Measurements from ENCODE around the gene CYSRT1. TPM values are rescaled to one million over a fixed set of nuclear protein-coding genes. Genes with fewer than 3 reads are reported as not detected.
A peak's percentile ranks its signal among the peaks of the same experiment; 100 is the strongest.

Gene CYSRT1
- total and polyA plus RNA-seq, 2 donors (not counting 3 experiments of a cell fraction or from before 2014, with no cell fraction given) = 0.44 to 1.1 TPM

GRCh38 chr9:137214620-137215019 is 10.4 kb upstream of the CYSRT1 start:
- H4K20me1 ChIP-seq (replicated peaks; ENCODE audit: control insufficient read depth, extremely low read depth, insufficient read depth, low read length) = no peaks in the 10 kb centered on the region
- dilution Hi-C loops (cut with MboI; ENCODE audit: extremely low pct_ligation_motif_present, low sequenced_read_pairs) (no loop called here), intact Hi-C loops (cut with micrococcal nuclease) (no loop called here)
- H3K27ac ChIP-seq (ENCODE audit: insufficient read depth, low read depth, low read length) = no peak overlapping the region
- FAIRE-seq (no peak), DNase-seq (ENCODE audit: low read depth, low spot score) (no peak)
- TF ChIP-seq POLR2A (IDR thresholded peaks at IDR 0.05; ENCODE audit: low read depth, low read length) = no peak
- TF ChIP-seq MAX (IDR thresholded peaks at IDR 0.05; ENCODE audit: insufficient read depth, insufficient read length) = no peak
- TF ChIP-seq MYC (IDR thresholded peaks at IDR 0.05; ENCODE audit: low read depth, low read length) = no peak
- TF ChIP-seq GATA2 (IDR thresholded peaks at IDR 0.05; ENCODE audit: insufficient read depth, insufficient read length, low read depth, low read length) = no peak
- no peak for TF ChIP-seq POLR2AphosphoS5 (IDR thresholded peaks at IDR 0.05; ENCODE audit: insufficient read depth, low read depth, low read length)
- no peak for TF ChIP-seq JUN (IDR thresholded peaks at IDR 0.05; ENCODE audit: borderline replicate concordance, insufficient read depth, insufficient read length, low read depth)
- TF ChIP-seq FOS (IDR thresholded peaks at IDR 0.05; ENCODE audit: borderline replicate concordance, insufficient read depth, low read length) = no peak
- no peak for TF ChIP-seq EZH2 (IDR thresholded peaks at IDR 0.05; ENCODE audit: borderline replicate concordance, low read depth, low read length, severe bottlenecking)
- TF ChIP-seq CTCF (IDR thresholded peaks at IDR 0.05; ENCODE audit: extremely low read depth in 1 of 2, insufficient read depth in 1 of 2, low read depth in 1 of 2, low read length in 2 of 2) = no peak
- ChIA-PET POLR2A (interaction anchor here (1.0 kb wide), 1 partner anchor 14 kb away, joined by 3 read pairs; the partner anchor contains the start of gene TPRN), CTCF (interaction anchor here (0.7 to 1.9 kb wide), 4 partner anchors 8 to 22 kb away, joined by 6 to 14 read pairs (median 7); partner anchors contain the start of gene RNF224)
- TSS peak; percentile 5 for BruUV-seq (replicated peaks)
- no peaks in the 10 kb centered on the region for H3K79me2 ChIP-seq (ENCODE audit: control insufficient read depth, insufficient read depth, low read length)
- H3K9ac ChIP-seq (replicated peaks; ENCODE audit: extremely low read depth, insufficient read depth, low read length) = no peak overlapping the region
- no peak overlapping the region for H3K4me2 ChIP-seq (ENCODE audit: insufficient read depth, low read length)
- peaks cover 6% of the 10 kb centered on the region for H3K4me1 ChIP-seq (ENCODE audit: control insufficient read depth, extremely low read depth, insufficient read depth, low read length)
- H3K9me1 ChIP-seq (replicated peaks; ENCODE audit: control insufficient read depth, extremely low read depth, insufficient read depth, low read length) = no peaks in the 10 kb centered on the region
- no peak overlapping the region for H3K4me3 ChIP-seq (replicated peaks in 1 of 3; ENCODE audit: insufficient read depth in 1 of 3, low read depth in 1 of 3, low read length in 3 of 3)
- H2AFZ ChIP-seq (ENCODE audit: low read depth, low read length) = no peak overlapping the region
- no peaks in the 10 kb centered on the region for H3K27me3 ChIP-seq (ENCODE audit: control insufficient read depth in 2 of 2, insufficient read depth in 2 of 2, low read length in 2 of 2)
- H3K36me3 ChIP-seq (ENCODE audit: control insufficient read depth in 2 of 2, extremely low read depth in 1 of 2, insufficient read depth in 2 of 2, low read length in 2 of 2) = peaks cover 0 to 4% of the 10 kb centered on the region in 2 experiments
- no peaks in the 10 kb centered on the region for H3K9me3 ChIP-seq (replicated peaks; ENCODE audit: control insufficient read depth, insufficient read depth, low read length)
